HL-60 (cell line): ENCODE measurements around the gene SMYD5.
A peak's percentile ranks its signal among the peaks of the same experiment; 100 is the strongest.
"Not testable (repeated sequence)": the region's sequence is repeated elsewhere in the genome, so short reads cannot be mapped to it uniquely, and the experiment has no call there.

Experiments used
- DNase-seq, 2 experiments: peaks; one replicate each; pipeline ENCODE4 v3.0.0-alpha.2; 2010 to 2020; ENCODE audit warnings: low read depth in 1 of 2, low spot score in 1 of 2
- H3K27ac ChIP-seq: fragments of 250-450 bp; sonication (Bioruptor Pico); replicated peaks from 2 replicates; pipeline ENCODE4 v1.5.1; 2020; ENCODE audit warnings: mild to moderate bottlenecking, moderate library complexity
- H3K27me3 ChIP-seq: fragments of 250-450 bp; sonication (Bioruptor Pico); 2 replicates; pipeline ENCODE4 v1.5.1; 2021; ENCODE audit warnings: mild to moderate bottlenecking, moderate library complexity; ENCODE audit not compliant: insufficient read depth, poor library complexity, severe bottlenecking
- H3K4me3 ChIP-seq: replicated peaks from 2 replicates; pipeline ENCODE4 v1.5.1; 2011; ENCODE audit warnings: mild to moderate bottlenecking, control low read depth, low read length; ENCODE audit not compliant: insufficient read depth
- CTCF ChIP-seq: IDR thresholded peaks from one replicate; pipeline ENCODE4 v1.5.1; 2011; ENCODE audit warnings: low read length, control low read depth, inconsistent platforms; ENCODE audit not compliant: insufficient read depth
- GABPA ChIP-seq: IDR thresholded peaks from 2 replicates; pipeline ENCODE4 v1.6.1; 2012; ENCODE audit warnings: low read depth
- POLR2AphosphoS5 ChIP-seq: IDR thresholded peaks from 2 replicates; pipeline ENCODE4 v1.6.1; 2012; ENCODE audit warnings: low read depth
- REST ChIP-seq: IDR thresholded peaks from 2 replicates; pipeline ENCODE4 v1.6.1; 2012; ENCODE audit warnings: low read depth; ENCODE audit not compliant: insufficient replicate concordance
- SPI1 ChIP-seq: IDR thresholded peaks from 2 replicates; pipeline ENCODE4 v1.6.1; 2012; ENCODE audit warnings: low read depth, mild to moderate bottlenecking, borderline replicate concordance

Gene SMYD5

GRCh38 chr2:73185965-73186364 is 28.1 kb upstream of the SMYD5 start:
- no peak overlapping the region for H3K4me3 ChIP-seq
- no peak overlapping the region for H3K27ac ChIP-seq
- DNase-seq, result no peak
- TF ChIP-seq REST (no peak), POLR2AphosphoS5 (no peak), CTCF (no peak), GABPA (no peak)
- H3K27me3 ChIP-seq, result no peaks in the 10 kb centered on the region

GRCh38 chr2:73187549-73187948 is 26.5 kb upstream of the SMYD5 start:
- Histone ChIP-seq H3K27me3 (no peaks in the 10 kb centered on the region), H3K27ac (no peak overlapping the region), H3K4me3 (no peak overlapping the region)
- TF ChIP-seq SPI1 (peak; percentile 72; the same call in 1 of the 2 replicates), POLR2AphosphoS5 (no peak), GABPA (no peak), CTCF (no peak)
- DNase-seq, result no peak

GRCh38 chr2:73197579-73197978 is 16.5 kb upstream of the SMYD5 start:
- H3K27ac ChIP-seq, result no peak overlapping the region
- no peak overlapping the region for H3K4me3 ChIP-seq
- TF ChIP-seq GABPA, result no peak
- TF ChIP-seq CTCF, result no peak
- TF ChIP-seq REST, result no peak
- TF ChIP-seq SPI1, result no peak
- no peak for TF ChIP-seq POLR2AphosphoS5
- no peak for DNase-seq
- peaks cover 20% of the 10 kb centered on the region for H3K27me3 ChIP-seq

GRCh38 chr2:73200281-73200680 is 13.8 kb upstream of the SMYD5 start:
- not testable (repeated sequence) for H3K27ac ChIP-seq, DNase-seq, H3K4me3 ChIP-seq
- H3K27me3 ChIP-seq, result peaks cover 36% of the 10 kb centered on the region
